Measurements from ENCODE around the gene TRIL.

The TRIL gene

GRCh38 chr7:28955718-28956607 lies 2.2 kb downstream of the TRIL start:
- Histone ChIP-seq H3K36me3 (ENCODE audit: control insufficient read depth in 2 of 2, insufficient read depth in 1 of 2, low read length in 2 of 2) (no peaks in the 10 kb centered on the region), H3K4me1 (ENCODE audit: control insufficient read depth, insufficient read depth, low read length) (no peaks in the 10 kb centered on the region), H3K27ac (ENCODE audit: extremely low read depth, low read depth, low read length) (peak overlapping the region; percentile 85; the same call in 1 of the 2 replicates), H3K4me3 (ENCODE audit: low read depth, low read length) (peak overlapping the region; percentile 66), H3K9me3 (ENCODE audit: control insufficient read depth, insufficient read depth, low read depth, low read length) (no peaks in the 10 kb centered on the region)
- ChIA-PET POLR2A (interaction anchor here (0.9 to 1.1 kb wide), 2 partner anchors 29 to 150 kb away, joined by 3 to 4 read pairs; no protein-coding TSS in a partner anchor), CTCF (interaction anchor here (0.6 to 6.0 kb wide), 47 partner anchors 9 to 1407 kb away, joined by 3 to 86 read pairs (median 4); no protein-coding TSS in a partner anchor)
- 0 out of 2 replicates have a peak, but pooled peaks have one; percentile 50 for TF ChIP-seq ZNF202 (tag by site-specific recombination; IDR thresholded peaks at IDR 0.05; ENCODE audit: borderline replicate concordance)
- TF ChIP-seq GFI1B (tag by site-specific recombination; IDR thresholded peaks at IDR 0.05), result no peak
- peak; percentile 45 for TF ChIP-seq ZBTB8A (tag by site-specific recombination; IDR thresholded peaks at IDR 0.05)
- peak; percentile 59; the same call in 1 of the 2 replicates for TF ChIP-seq ZSCAN5A (tag by site-specific recombination; IDR thresholded peaks at IDR 0.05)
- TF ChIP-seq GLIS2 (tag by site-specific recombination; IDR thresholded peaks at IDR 0.05), result peak; percentile 67; the same call in 1 of the 2 replicates
- no peak for TF ChIP-seq ZNF404 (tag by site-specific recombination; IDR thresholded peaks at IDR 0.05)
- TF ChIP-seq, protein P1, sequence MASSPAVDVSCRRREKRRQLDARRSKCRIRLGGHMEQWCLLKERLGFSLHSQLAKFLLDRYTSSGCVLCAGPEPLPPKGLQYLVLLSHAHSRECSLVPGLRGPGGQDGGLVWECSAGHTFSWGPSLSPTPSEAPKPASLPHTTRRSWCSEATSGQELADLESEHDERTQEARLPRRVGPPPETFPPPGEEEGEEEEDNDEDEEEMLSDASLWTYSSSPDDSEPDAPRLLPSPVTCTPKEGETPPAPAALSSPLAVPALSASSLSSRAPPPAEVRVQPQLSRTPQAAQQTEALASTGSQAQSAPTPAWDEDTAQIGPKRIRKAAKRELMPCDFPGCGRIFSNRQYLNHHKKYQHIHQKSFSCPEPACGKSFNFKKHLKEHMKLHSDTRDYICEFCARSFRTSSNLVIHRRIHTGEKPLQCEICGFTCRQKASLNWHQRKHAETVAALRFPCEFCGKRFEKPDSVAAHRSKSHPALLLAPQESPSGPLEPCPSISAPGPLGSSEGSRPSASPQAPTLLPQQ (tag by site-specific recombination; IDR thresholded peaks at IDR 0.05), result peak; percentile 74; the same call in 1 of the 2 replicates
- no peak for TF ChIP-seq ZNF747 (tag by site-specific recombination; IDR thresholded peaks at IDR 0.05)
- peak; percentile 96 for TF ChIP-seq SCRT2 (tag by site-specific recombination; IDR thresholded peaks at IDR 0.05)
- peak; percentile 27; the same call in 1 of the 2 replicates for TF ChIP-seq ZSCAN30 (tag by site-specific recombination; IDR thresholded peaks at IDR 0.05)
- TF ChIP-seq ZNF335 (tag by site-specific recombination; conservative IDR thresholded peaks at IDR 0.05), result 0 out of 2 replicates have a peak, but pooled peaks have one; percentile 39
- TF ChIP-seq CTCF (tag by site-specific recombination; IDR thresholded peaks at IDR 0.05), result peak; percentile 84
- TF ChIP-seq SCRT1 (tag by site-specific recombination; IDR thresholded peaks at IDR 0.05; ENCODE audit: borderline replicate concordance), result 0 out of 2 replicates have a peak, but pooled peaks have one; percentile 44
- peak; percentile 45; the same call in 1 of the 2 replicates for TF ChIP-seq ZBTB48 (tag by site-specific recombination; IDR thresholded peaks at IDR 0.05)
- peak; percentile 15; the same call in 1 of the 2 replicates for TF ChIP-seq ZNF2 (tag by site-specific recombination; IDR thresholded peaks at IDR 0.05)
- 0 out of 2 replicates have a peak, but pooled peaks have one; percentile 26 for TF ChIP-seq ZNF843 (tag by site-specific recombination; IDR thresholded peaks at IDR 0.05)
- 0 out of 2 replicates have a peak, but pooled peaks have one; percentile 23 for TF ChIP-seq ZNF324 (tag by site-specific recombination; IDR thresholded peaks at IDR 0.05)
- 0 out of 2 replicates have a peak, but pooled peaks have one; percentile 29 for TF ChIP-seq ZNF394 (tag by site-specific recombination; IDR thresholded peaks at IDR 0.05; ENCODE audit: borderline replicate concordance)
- TF ChIP-seq FEZF1 (tag by site-specific recombination; IDR thresholded peaks at IDR 0.05), result no peak
- TF ChIP-seq ZNF274 (IDR thresholded peaks at IDR 0.05; ENCODE audit: low read length), result no peak
- TF ChIP-seq ZNF274 (tag by site-specific recombination; IDR thresholded peaks at IDR 0.05; ENCODE audit: borderline replicate concordance), result no peak
- TF ChIP-seq, protein P2, sequence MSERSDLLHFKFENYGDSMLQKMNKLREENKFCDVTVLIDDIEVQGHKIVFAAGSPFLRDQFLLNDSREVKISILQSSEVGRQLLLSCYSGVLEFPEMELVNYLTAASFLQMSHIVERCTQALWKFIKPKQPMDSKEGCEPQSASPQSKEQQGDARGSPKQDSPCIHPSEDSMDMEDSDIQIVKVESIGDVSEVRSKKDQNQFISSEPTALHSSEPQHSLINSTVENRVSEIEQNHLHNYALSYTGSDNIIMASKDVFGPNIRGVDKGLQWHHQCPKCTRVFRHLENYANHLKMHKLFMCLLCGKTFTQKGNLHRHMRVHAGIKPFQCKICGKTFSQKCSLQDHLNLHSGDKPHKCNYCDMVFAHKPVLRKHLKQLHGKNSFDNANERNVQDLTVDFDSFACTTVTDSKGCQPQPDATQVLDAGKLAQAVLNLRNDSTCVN (tag by site-specific recombination; optimal IDR thresholded peaks at IDR 0.05), result peak; percentile 71
- TF ChIP-seq, protein P3, sequence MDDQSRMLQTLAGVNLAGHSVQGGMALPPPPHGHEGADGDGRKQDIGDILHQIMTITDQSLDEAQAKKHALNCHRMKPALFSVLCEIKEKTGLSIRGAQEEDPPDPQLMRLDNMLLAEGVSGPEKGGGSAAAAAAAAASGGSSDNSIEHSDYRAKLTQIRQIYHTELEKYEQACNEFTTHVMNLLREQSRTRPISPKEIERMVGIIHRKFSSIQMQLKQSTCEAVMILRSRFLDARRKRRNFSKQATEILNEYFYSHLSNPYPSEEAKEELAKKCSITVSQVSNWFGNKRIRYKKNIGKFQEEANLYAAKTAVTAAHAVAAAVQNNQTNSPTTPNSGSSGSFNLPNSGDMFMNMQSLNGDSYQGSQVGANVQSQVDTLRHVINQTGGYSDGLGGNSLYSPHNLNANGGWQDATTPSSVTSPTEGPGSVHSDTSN (CRISPR knock-in tag; IDR thresholded peaks at IDR 0.05), result peak; percentile 67; the same call in 1 of the 2 replicates

Data from HEK293 (cell line).